ENCODE measurements around the gene AGTRAP.

Gene AGTRAP

DNA sequence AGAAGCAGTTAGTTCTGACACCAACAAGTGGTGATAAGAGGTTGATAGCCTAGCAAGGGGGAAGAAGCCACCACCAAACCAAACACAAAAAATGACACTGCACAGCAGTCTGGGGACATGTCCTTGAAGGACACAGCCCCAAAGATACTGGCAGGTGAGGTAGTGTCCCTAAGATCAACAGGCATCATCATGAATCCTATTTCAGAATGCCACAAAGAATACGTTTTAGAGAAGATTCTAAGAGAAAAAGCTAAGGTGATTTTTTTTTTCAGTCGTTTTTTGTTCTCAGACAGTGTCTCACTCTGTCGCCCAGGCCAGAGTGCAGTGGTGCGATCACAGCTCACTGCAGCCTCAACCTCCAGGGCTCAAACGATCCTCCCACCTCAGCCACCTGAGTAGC, 50.2 kb downstream of the AGTRAP start:
- DNase-seq, result no peak

DNA sequence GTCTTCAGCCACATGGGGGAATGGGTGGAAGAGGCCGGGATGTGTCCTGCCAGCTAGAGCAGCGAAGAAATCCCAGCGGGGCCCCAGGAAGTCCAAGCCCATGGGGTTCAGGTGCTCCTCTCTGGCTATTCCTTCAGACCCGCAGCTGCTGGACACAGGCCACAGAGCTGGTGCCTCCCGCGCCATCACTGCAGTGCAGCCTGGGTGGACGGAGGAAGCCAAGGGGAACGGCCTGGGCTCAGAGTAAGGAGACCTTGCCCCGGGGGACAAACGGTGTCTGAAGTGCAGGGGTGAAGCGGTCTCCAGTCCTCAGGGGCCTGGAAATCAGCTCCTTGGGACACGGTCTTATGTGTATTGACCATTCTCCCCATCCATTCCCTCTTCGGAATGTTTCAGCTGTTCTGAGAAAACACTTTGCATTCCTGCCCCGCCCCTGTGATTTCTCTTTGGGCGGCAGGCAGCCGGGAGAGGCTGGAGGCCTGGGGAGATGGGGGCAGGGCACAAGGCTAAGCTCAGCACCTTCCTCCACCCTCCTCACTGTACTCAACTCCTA, 51.4 kb downstream of the AGTRAP start:
- no peak for DNase-seq

DNA sequence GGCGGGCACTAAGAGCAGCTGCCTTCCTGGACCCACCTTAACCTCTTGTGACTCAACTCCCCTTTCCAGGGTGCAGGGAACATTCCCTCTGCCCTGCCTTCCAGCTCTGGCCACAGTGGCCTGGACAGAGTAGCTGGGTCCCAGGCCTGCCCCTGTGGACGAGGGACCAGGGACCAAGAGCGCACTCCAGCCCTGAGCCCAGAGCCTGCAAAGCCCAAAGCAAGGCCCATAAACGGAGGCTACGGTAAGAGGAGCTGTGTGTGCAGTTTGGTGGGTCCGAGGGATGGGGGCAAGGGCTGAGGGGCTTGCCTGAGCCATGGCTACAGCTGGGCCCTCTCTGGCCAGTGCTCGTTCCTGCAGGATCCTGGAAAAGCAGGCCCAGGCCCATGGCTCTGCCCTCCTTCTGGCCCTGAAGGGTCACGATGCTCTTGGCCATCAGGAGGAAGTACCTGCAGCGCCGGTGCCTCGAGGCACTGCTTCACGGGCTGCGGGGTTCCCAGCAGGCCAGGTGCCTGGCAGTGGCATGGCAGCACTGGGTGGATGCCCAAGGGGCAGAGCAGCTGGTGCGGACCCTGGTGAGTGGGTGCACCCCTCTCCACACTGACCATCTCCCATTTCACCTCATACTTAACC, 52.0 kb downstream of the AGTRAP start:
- DNase-seq, result no peak

DNA sequence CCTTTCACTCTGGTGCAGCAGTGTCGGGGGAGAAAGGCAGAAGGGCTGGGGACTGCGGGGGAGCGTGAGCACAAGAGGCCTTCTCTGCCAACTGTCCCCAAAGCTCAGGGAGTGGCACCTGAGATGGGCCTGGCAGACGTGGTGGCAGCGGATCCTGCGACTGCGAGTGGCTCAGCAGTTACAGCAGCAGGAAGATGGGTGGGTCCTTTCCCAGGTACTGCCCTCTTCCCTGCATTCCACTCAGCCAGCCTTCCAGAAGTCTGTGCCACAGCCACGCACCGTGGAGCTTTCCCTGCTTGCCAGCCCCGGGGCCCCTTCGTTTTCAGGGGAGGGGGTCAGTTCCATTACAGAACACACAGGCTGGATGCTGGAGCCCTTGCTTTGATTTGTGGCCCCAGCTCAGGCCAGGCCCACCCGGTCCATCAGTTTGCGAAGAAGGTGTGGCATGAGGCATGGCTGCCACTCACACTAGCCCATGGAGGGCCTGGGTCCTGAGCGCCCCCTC, 52.7 kb downstream of the AGTRAP start:
- no peak for DNase-seq

DNA sequence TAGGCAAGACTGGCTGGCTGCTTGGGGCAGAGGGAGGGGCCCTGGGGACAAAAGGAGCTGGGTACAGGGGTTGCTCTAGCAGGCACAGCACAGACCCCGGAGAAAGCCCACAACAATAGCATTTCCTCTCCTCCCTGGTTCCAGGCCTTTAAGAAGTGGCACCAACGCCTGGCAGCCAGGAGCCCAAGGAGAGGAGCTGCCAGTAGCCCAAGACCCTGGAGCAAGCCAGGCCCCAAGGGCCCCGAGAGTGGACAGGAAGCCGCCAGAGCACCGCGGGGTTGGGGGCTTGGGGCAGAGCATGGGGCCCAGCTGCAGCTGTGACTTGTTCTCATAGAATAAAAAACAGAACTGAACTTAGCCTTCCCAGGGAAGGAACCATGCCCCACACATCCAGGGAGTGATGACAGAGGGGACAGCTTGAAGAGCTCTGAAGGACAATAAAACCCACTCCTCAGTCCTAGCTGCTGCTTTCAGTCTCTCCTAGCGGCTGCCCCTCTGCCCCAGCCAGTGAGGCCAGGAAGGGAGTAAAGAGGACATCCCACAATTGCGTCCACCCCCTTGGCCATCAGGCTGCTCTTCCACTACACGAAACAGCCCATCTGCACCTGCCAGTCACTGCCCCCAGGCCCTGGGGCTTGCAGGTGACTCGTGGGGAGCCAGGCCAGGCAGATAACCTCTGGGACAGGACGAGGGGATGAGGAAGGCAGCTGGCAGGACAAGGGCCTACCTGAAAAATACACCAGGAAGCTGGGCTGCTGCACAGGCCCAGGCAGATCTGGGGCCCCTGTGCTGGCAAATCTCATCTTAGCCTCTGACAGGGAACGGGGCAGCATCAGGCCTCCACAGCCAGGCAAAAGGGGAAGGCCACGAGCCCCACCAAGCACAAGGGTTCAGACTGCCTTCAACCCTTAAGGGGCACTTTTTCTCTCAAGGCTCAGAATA, 53.5 kb downstream of the AGTRAP start:
- no peak for DNase-seq

DNA sequence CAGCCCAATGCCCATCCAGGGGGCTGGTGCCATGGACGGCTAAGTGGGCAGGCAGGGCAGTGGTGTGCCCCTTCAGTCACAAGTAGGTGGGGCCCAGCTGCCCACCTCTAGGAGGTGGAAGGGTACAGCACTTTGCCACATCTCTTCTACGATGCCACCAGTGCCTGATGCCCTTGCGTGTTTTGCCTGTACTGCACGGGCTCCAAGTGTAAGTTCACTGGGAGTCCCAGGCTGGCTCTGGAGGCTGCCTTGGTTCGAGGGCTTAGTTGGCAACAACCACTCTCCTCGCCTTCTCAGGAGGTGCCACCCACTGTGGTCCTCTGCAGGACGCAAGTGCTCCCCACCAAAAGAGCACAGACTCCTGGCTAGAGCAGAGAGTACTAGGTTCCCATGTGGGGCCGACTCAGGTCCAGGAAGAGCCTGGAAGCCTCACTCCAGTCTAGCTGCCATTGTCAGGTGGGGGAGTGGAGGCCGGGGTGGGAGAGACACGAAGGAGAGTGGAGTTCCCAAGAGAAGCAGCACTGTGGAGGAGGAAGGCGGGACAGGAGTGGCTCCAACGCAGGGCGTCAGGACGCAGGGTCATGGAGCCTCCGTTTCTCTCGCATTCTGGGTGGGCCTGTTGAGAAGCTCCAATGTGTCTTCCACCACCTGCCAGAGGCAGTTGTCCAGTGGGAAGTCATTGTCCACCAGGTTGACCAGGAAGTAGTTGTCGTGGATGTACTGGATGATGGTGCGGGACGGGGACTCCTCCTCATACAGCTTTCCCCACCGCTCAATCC, 54.4 kb downstream of the AGTRAP start:
- no peak for DNase-seq

DNA sequence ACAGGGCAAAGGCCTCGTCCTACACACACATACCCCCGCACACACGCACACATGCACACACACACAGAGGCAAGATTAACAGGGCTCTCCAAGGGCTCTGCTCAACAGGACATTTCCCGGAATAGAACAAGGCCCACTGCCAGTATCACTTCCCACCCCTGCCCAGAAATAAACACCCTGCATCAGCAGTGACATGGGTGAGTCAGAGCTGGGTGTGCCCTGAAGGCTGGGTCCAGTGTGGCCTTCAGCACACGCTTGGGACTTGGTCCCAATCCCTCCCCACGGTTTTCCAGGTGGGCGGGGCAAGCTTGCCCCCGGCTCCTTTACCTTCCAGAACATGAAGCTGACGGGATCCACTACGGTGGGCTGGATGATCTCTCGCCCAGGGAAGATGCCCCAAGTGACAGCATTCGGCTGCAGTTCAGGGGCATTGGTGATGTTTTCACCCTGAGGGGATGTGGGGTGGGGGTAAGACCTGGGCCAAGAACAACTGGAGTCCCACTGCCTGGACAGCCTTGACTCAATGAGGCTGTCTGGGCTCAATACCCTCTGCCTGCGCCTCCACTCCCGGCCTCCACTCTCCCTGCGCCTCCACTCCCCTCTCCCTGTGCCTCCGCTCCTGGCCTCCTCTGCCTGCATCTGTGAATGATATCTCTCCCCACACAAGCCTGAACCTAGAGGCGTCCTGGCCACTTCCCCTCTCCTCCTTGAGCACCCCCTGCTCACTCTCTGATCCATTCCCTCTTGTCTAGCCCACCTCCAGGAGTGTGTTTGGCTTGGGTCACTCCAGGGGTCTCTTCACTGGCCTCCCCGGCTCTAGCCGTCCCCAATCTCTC, 55.2 kb downstream of the AGTRAP start:
- DNase-seq, result no peak

DNA sequence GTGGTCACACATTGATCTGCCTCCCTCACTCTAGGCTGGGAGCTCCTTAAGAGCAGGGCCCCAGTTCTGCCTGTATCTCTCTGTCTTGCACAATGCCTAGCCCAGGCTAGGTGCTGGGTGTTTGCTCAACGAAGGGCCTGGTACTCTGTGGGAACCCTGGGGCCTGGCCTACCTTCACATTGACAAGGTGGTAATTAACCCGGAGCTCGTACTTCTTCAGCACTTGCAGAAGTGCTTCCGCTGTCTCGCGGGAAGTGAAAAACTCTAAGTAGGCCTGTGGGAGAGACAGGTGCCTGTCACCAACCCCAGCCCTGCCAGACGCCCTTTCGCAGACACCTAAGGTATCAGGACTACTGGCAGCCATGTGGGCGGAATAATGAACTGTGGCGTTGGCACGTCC, 56.2 kb downstream of the AGTRAP start:
- DNase-seq, result no peak

DNA sequence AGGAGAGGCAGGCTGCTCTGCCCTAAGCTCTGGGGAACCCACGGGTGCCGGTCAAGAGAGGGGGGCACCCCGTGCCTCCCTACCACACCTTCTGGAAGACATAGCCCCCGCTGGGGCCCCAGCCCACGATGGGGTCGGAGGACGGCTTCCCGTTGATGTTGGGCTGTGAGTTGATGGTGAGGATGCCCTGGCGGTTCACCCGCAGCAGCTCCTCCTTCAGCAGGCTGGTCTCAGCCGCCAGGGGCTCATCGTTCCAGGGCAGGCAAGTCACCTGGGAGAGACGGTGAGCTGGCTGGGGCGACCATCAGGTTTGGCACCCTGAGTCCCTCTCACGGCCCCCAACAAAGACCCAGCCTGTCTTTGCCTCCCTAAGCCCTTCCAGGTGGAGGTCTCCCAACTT, 57.9 kb downstream of the AGTRAP start:
- no peak for DNase-seq

DNA sequence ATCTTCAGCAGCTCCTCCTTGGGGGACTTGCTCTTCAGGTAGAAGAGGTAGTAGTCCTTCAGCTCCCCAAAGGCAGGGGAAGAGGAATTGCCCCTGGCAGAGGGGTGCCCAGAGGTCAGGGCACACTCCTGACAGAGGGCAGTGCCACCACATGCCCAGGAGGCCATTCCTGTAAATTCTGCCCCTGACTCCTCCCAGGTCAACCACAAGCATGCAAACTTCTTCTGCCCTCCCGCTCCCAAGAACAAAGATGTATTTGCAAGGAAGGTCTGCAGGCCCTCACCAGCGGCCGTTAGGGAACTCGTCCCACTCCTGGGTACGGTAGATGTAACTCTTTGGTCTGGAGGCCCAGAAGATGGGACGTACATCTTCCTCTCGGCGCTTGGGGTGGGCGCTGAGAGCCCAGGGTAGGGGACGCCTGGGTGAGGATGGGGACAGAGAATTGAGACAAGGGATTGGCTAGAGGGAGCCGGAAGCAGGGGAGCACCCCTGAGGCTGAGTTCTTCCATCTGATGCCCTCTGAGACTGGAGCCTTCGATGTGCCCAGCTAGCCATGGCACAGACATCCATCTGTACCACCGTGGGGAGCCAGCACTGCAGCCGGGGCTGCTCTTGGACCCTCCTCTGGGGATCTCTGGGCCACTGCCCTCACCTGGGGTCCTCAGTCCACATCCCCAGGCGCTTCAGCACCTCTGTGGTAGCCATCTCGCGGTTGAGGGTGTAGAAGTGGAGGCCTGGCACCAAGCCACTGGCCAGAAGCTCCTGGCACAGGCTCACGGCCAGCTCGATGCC, 58.7 kb downstream of the AGTRAP start:
- DNase-seq, result no peak

DNA sequence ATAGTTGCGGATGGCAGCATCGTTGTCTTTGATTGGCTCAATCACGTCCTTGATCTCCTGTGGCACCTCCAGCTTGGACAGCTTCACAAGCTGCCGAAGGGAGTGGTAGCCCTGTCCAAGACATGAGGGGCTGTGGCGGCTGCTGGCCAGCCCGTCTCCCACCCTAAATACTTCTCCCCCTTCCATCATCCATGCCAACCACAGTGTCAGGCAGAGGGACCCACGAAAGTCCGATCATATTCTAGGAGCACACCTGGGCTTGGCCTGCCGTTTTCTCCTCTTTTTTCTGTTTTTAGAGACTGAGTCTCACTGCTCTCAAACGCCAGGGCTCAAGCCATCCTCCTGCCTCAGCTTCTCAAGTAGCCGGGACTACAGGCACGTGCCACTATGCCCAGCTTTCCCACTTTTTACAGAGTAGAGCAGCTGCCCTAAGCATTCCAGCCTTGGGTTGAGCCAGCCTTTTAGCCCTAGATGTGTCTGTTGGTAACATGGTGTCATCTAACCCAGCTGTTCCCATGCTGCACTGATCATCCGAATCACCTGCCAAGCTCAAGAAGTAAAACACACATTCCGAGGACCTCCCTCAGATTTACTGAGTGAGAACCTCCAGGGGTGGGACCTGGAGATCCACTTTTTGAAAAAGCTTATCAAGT, 59.4 kb downstream of the AGTRAP start:
- no peak for DNase-seq

DNA sequence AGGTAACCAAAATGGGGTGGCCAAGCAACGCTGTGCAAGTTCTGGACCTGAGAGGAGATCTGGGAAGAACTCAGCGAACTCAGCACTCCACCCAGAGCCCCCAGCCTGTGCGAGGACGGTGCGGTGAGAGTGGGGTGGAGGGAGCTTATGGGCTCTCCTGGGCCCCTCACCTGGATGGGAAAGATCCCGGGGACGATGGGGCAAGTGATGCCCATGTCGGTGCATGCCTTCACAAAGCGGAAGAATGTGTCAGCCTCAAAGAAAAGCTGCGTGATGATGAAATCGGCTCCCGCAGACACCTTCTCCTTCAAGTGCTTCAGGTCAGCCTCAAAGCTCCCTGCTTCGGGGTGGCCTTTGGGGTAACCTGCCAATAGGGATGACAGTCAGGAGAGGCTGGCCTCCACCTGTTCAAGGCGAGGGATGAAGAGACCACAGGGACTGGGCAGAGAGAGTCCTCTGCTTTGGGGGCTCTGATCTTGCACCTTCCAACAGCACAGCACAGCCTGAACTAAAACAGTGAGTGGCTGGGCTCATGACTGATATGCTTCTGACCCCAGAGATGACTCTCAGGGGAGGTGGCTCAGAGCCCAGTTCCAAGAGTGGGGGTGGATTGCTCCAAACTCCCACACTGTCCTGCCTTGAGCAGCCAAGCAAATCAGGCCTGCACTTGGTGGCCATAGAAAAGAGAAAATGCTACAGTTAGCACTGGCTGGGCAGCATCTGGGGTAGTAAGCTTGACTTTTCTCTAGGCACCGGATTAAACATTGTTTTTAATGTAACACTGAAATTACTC, 60.3 kb downstream of the AGTRAP start:
- DNase-seq, result no peak

DNA sequence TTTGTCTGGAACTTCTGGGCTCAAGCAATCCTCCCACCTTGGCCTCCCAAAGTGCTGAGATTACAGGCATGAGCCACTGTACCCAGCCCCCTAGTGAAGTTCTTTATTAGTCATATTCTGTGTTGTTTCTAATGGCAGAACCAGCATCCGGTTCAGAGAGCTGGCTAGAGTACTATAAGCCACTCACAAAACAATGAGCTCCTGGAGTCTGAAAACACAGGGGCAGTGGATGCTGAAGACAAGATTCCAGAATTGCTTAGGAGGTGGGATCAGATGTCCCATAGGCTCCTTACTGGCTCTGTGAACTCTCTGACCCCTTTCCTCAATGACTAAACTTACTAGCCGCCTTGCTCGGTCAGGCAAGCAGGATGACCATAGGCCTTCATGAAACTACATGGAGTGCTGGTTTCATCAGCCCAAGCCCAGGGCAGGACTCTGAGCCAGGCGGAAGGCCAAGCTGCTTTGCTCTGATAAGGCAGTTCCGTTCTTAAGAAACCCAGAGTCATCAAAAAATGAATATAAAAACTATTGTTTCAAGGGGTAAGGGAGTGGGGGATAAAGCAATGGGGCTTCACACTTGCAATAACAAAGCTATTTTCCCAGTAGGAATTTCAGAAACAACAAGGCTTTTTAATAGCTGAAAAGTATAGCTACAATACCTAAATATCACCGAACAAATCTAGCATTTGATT, 61.7 kb downstream of the AGTRAP start:
- no peak for DNase-seq

DNA sequence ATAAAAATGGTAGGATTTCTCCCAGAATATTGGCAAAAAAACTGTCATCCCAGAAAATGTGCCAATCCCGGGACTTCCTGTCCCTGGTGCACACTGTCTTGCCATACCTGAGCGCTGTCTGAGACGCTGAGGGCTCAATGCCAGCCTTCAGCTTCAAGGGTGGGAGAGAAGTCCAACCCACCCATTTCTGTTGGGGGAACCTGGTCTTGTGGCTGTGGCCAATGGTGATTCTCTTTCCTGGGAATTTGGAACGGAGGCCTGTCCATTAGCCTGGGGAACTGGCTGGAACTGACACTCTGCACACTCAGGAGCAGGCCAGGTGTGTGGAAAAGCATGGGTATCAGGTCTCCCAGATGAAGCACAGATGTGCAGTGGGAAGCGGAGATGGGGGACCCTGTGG, 63.2 kb downstream of the AGTRAP start:
- DNase-seq, result no peak

DNA sequence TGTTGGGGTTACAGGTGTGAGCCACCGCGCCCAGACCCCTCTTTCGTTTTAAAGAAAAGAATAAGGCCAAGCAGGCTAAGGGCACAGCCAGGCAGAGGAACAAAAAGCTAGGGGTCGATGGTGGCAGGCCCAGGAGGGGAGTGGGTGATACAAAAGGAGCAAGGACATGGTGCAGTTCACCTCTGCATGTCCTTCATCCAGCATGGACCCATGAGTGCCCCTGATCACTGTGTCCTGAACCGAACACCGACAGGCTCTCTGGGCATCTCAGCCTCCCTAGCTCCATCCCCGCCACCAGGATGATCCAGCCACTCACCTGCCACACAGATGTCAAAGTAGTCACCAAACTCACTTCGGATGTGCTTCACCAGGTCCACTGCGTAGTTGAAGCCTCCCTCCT, 64.0 kb downstream of the AGTRAP start:
- no peak for DNase-seq

DNA sequence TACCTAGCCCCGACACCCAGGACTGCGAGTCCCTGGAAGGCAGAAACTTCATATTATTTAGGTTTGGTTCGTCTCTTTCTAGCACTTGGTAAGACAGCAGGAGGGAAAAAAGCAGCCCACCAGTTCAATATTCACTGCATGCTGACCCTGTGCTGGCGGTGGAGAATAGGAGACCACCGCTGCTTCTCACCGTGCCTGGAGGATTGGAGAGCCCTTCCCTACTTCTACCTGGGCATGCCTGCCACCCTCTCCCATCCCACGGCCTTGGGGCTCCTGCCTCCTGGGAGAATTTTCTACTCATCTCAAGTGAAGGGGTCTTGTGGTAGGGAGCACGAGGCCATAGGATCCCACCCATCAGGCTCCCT, 64.4 kb downstream of the AGTRAP start:
- DNase-seq, result no peak
